ENCODE data around the gene FAM124B.

DNA sequence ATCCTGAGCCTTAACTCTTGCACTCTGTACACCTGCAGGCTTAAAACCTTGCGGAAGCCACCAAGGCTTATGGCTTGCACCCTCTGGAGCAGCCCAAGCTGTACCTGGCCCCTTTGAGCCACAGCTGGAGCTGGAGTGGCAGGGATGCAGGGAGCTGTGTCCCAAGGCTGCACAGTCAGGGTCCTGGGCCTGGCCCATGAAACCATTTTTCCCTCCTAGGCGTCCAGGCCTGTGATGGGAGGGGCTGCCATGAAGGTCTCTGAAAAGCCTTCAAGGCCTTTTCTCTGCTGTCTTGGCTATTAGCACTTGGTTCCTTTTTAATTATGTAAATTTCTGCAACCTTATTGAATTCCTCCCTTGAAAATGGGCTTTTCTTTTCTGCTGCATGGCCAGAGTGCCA lies 56.4 kb downstream of the FAM124B start:
- TF ChIP-seq, protein P1, sequence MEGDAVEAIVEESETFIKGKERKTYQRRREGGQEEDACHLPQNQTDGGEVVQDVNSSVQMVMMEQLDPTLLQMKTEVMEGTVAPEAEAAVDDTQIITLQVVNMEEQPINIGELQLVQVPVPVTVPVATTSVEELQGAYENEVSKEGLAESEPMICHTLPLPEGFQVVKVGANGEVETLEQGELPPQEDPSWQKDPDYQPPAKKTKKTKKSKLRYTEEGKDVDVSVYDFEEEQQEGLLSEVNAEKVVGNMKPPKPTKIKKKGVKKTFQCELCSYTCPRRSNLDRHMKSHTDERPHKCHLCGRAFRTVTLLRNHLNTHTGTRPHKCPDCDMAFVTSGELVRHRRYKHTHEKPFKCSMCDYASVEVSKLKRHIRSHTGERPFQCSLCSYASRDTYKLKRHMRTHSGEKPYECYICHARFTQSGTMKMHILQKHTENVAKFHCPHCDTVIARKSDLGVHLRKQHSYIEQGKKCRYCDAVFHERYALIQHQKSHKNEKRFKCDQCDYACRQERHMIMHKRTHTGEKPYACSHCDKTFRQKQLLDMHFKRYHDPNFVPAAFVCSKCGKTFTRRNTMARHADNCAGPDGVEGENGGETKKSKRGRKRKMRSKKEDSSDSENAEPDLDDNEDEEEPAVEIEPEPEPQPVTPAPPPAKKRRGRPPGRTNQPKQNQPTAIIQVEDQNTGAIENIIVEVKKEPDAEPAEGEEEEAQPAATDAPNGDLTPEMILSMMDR (IDR thresholded peaks at IDR 0.05) = no peak
- TF ChIP-seq EZH2phosphoT487 (IDR thresholded peaks at IDR 0.05) (no peak), EZH2 (IDR thresholded peaks at IDR 0.05) (no peak)
